ENCODE measurements around the gene TEP1. TPM values are rescaled to one million over a fixed set of nuclear protein-coding genes. Genes with fewer than 3 reads are reported as not detected.

TEP1 gene
- total and polyA plus RNA-seq, 10 of the 15 experiments (the other 5 are each of a cell fraction or from before 2014, with no cell fraction given): 3.3 to 29.7 (median 16.8) TPM

GRCh38 chr14:20383636-20384035 is 29.7 kb downstream of the TEP1 start:
- TF ChIP-seq CREM (IDR thresholded peaks at IDR 0.05; ENCODE audit: low read depth) (no peak), ZNF274 (IDR thresholded peaks at IDR 0.05; ENCODE audit: insufficient read depth, insufficient read length) (no peak), CHD4 (IDR thresholded peaks at IDR 0.05) (no peak), RFX5 (IDR thresholded peaks at IDR 0.05; ENCODE audit: low read depth, low read length) (no peak)
- TF ChIP-seq, protein P1, sequence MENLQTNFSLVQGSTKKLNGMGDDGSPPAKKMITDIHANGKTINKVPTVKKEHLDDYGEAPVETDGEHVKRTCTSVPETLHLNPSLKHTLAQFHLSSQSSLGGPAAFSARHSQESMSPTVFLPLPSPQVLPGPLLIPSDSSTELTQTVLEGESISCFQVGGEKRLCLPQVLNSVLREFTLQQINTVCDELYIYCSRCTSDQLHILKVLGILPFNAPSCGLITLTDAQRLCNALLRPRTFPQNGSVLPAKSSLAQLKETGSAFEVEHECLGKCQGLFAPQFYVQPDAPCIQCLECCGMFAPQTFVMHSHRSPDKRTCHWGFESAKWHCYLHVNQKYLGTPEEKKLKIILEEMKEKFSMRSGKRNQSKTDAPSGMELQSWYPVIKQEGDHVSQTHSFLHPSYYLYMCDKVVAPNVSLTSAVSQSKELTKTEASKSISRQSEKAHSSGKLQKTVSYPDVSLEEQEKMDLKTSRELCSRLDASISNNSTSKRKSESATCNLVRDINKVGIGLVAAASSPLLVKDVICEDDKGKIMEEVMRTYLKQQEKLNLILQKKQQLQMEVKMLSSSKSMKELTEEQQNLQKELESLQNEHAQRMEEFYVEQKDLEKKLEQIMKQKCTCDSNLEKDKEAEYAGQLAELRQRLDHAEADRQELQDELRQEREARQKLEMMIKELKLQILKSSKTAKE (IDR thresholded peaks at IDR 0.05; ENCODE audit: low read depth, poor library complexity, severe bottlenecking): no peak
- DNase-seq (ENCODE audit: low read depth, low spot score) (no peak), FAIRE-seq (no peak), ATAC-seq (no peak)
- ChIA-PET RAD21 (ENCODE audit: unreplicated experiment) (no interaction called here), POLR2A (no interaction called here), CTCF (no interaction called here), SMC1A (ENCODE audit: uncharacterized antibody, unreplicated experiment) (interaction anchor here (1.0 kb wide), 1 partner anchor 28 kb away, joined by 3 read pairs; no protein-coding TSS in a partner anchor)
- Histone ChIP-seq H3K79me2 (ENCODE audit: control insufficient read depth, insufficient read depth, low read length) (no peaks in the 10 kb centered on the region), H3K4me1 (ENCODE audit: control insufficient read depth, insufficient read depth, low read length) (0 out of 2 replicates have a peak, but pooled peaks cover 3% of the 10 kb centered on the region), H4K20me1 (ENCODE audit: control insufficient read depth, insufficient read depth) (no peaks in the 10 kb centered on the region), H3K27me3 (replicated peaks in 1 of 2; ENCODE audit: control insufficient read depth in 2 of 2, insufficient read depth in 2 of 2, low read length in 1 of 2) (no peaks in the 10 kb centered on the region), H3K4me3 (no peak overlapping the region), H3K27ac (ENCODE audit: control insufficient read depth, insufficient read depth) (no peak overlapping the region), H3K36me3 (ENCODE audit: control insufficient read depth in 2 of 2, insufficient read depth in 2 of 2, low read length in 1 of 2) (peaks cover 44 to 45% of the 10 kb centered on the region in 2 experiments), H3K4me2 (ENCODE audit: control insufficient read depth, insufficient read depth) (no peak overlapping the region), H3K9me3 (replicated peaks; ENCODE audit: control insufficient read depth, insufficient read depth, low read length) (no peaks in the 10 kb centered on the region), H3K9ac (ENCODE audit: control insufficient read depth, insufficient read depth, low read length) (no peak overlapping the region), H2AFZ (ENCODE audit: control insufficient read depth, low read depth, low read length) (no peak overlapping the region)
- 86% methylated on average over 5 of the region's 5 CpGs for WGBS (ENCODE audit: insufficient coverage, insufficient replicate concordance, low lambda C conversion rate, missing lambda C conversion rate)
- intact Hi-C loops (cut with micrococcal nuclease; ENCODE audit: unreplicated experiment) (no loop called here), in situ Hi-C loops (cut with MboI) (no loop called here)
- BruUV-seq (replicated peaks): no TSS peak

DNA sequence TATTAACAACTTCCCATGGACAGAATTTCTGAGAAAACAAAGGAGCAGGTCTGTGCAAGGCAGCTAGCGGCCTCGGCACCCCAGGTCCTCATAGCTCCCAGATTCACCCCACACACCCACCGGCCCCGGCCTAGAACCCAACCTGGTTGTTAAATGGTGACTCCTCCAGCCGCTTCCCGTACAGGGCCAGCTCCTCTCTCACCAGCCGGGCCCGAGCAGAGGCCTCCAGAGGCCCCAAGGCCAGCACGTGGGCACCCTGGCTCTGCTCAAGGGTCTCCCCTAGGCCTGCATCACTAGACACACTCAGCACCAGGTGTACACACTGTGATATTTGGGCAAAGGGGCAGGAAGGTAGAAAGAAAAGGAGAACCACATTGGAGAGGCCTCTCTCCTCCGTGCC is 30.3 kb downstream of the TEP1 start:
- no peaks in the 10 kb centered on the region for H3K9me3 ChIP-seq (replicated peaks; ENCODE audit: control insufficient read depth, insufficient read depth, low read length)
- H3K79me2 ChIP-seq (ENCODE audit: control insufficient read depth, insufficient read depth, low read length): no peaks in the 10 kb centered on the region
- H2AFZ ChIP-seq (ENCODE audit: control insufficient read depth, low read depth, low read length): no peak overlapping the region
- BruUV-seq (replicated peaks): no TSS peak
- 96% methylated on average over 10 of the region's 10 CpGs for WGBS (ENCODE audit: insufficient coverage, insufficient replicate concordance, low lambda C conversion rate, missing lambda C conversion rate)
- SMC1A ChIA-PET (ENCODE audit: uncharacterized antibody, unreplicated experiment): interaction anchor here (1.0 kb wide), 1 partner anchor 29 kb away, joined by 3 read pairs; no protein-coding TSS in a partner anchor
- CTCF ChIA-PET: interaction anchor here (0.7 kb wide), 1 partner anchor 55 kb away, joined by 3 read pairs; no protein-coding TSS in a partner anchor
- H3K4me2 ChIP-seq (ENCODE audit: control insufficient read depth, insufficient read depth): no peak overlapping the region
- H3K9ac ChIP-seq (ENCODE audit: control insufficient read depth, insufficient read depth, low read length): no peak overlapping the region
- FAIRE-seq: no peak
- H3K27ac ChIP-seq (ENCODE audit: control insufficient read depth, insufficient read depth): no peak overlapping the region
- in situ Hi-C loops (cut with MboI) (no loop called here), intact Hi-C loops (cut with micrococcal nuclease; ENCODE audit: unreplicated experiment) (no loop called here)
- no peaks in the 10 kb centered on the region for H4K20me1 ChIP-seq (ENCODE audit: control insufficient read depth, insufficient read depth)
- H3K4me1 ChIP-seq (ENCODE audit: control insufficient read depth, insufficient read depth, low read length): 0 out of 2 replicates have a peak, but pooled peaks cover 3% of the 10 kb centered on the region
- no peak for ATAC-seq
- RAD21 ChIA-PET (ENCODE audit: unreplicated experiment): no interaction called here
- no peaks in the 10 kb centered on the region for H3K27me3 ChIP-seq (replicated peaks in 1 of 2; ENCODE audit: control insufficient read depth in 2 of 2, insufficient read depth in 2 of 2, low read length in 1 of 2)
- DNase-seq (ENCODE audit: low read depth, low spot score): no peak
- H3K36me3 ChIP-seq (ENCODE audit: control insufficient read depth in 2 of 2, insufficient read depth in 2 of 2, low read length in 1 of 2): peaks cover 39 to 49% of the 10 kb centered on the region in 2 experiments
- POLR2A ChIA-PET: no interaction called here
- no peak overlapping the region for H3K4me3 ChIP-seq
- no peak for TF ChIP-seq SP1 (IDR thresholded peaks at IDR 0.05; ENCODE audit: low read depth, low read length)
- no peak for TF ChIP-seq ZBTB11 (CRISPR knock-in tag; IDR thresholded peaks at IDR 0.05)
- TF ChIP-seq PML (IDR thresholded peaks at IDR 0.05; ENCODE audit: low read length): no peak
- TF ChIP-seq EED (IDR thresholded peaks at IDR 0.05; ENCODE audit: low read depth): no peak
- TF ChIP-seq MYC (IDR thresholded peaks at IDR 0.05; ENCODE audit: insufficient read depth, insufficient read length, insufficient replicate concordance, low read length, severe bottlenecking): no peak
- no peak for TF ChIP-seq STAT1 (conservative IDR thresholded peaks at IDR 0.05)
- no peak for TF ChIP-seq GATAD2B (conservative IDR thresholded peaks at IDR 0.05; ENCODE audit: low read depth)
- no peak for TF ChIP-seq TARDBP (IDR thresholded peaks at IDR 0.05; ENCODE audit: borderline replicate concordance)
- TF ChIP-seq TCF7 (IDR thresholded peaks at IDR 0.05; ENCODE audit: borderline replicate concordance): no peak
